Choroid plexus epithelial cell (primary cell): ENCODE data around the gene HOXA5.

Experiments
- DNase-seq: peaks from one replicate; pipeline ENCODE4 v3.0.0-alpha.2; 2010; ENCODE audit warnings: low read depth
- H3K4me3 ChIP-seq: 2 replicates; pipeline ENCODE4 v1.5.1; 2011; ENCODE audit warnings: low read depth, mild to moderate bottlenecking, control low read depth, low read length, moderate library complexity
- CTCF ChIP-seq: conservative IDR thresholded peaks from 2 replicates; pipeline ENCODE4 v1.5.1; 2011; ENCODE audit warnings: low read depth, mild to moderate bottlenecking, control low read depth, inconsistent platforms, low read length, moderate library complexity

HOXA5 gene

GRCh38 chr7:27141923-27142579 lies 1.4 kb downstream of the HOXA5 start:
- H3K4me3 ChIP-seq = peak overlapping the region; percentile 5
- DNase-seq = no peak
- no peak for TF ChIP-seq CTCF

- no peak for DNase-seq
- TF ChIP-seq CTCF = no peak
- no peak overlapping the region for H3K4me3 ChIP-seq
Observed at GRCh38 chr7:27141137-27141922, 2.2 kb downstream of the HOXA5 start.

GRCh38 chr7:27140126-27140857 lies 3.2 kb downstream of the HOXA5 start:
- no peak overlapping the region for H3K4me3 ChIP-seq
- no peak for DNase-seq
- TF ChIP-seq CTCF = no peak

GRCh38 chr7:27139334-27140125 lies 4.0 kb downstream of the HOXA5 start:
- no peak for DNase-seq
- H3K4me3 ChIP-seq = no peak overlapping the region
- TF ChIP-seq CTCF = no peak

GRCh38 chr7:27138985-27139333 lies 4.5 kb downstream of the HOXA5 start:
- no peak overlapping the region for H3K4me3 ChIP-seq
- DNase-seq = no peak
- no peak for TF ChIP-seq CTCF

- DNase-seq = no peak
- no peak for TF ChIP-seq CTCF
- H3K4me3 ChIP-seq = no peak overlapping the region
Observed at GRCh38 chr7:27138472-27138871, 5.0 kb downstream of the HOXA5 start.
